GM18870 (cell line): ENCODE data around the gene RBM28.

ENCODE experiments used
- ATAC-seq: cut with Tn5 transposase; IDR thresholded peaks from one replicate; pipeline ENCODE4 v1.9.1; 2021; ENCODE audit warnings: moderate library complexity; ENCODE audit not compliant: unreplicated experiment

RBM28 gene

DNA sequence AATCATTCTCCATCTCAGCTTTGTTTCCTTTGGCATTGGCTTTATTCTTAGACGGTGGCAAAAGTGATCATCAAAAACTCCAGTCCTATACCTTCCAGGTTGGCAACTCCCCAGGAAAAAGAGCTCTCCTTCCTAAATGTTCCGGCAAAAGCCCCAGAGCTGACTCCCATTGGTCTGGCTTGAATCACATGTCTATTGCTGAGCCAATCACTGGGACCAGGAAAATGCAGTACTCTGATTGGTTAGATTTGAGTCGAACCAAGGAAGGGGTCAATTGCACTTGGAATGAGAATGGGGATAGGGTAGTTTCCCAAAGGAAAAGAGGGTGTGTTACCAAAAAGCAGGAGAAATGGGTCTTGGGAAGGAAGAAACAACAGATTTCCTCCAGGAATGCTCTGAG is 80.3 kb downstream of the RBM28 start:
- no peak for ATAC-seq

DNA sequence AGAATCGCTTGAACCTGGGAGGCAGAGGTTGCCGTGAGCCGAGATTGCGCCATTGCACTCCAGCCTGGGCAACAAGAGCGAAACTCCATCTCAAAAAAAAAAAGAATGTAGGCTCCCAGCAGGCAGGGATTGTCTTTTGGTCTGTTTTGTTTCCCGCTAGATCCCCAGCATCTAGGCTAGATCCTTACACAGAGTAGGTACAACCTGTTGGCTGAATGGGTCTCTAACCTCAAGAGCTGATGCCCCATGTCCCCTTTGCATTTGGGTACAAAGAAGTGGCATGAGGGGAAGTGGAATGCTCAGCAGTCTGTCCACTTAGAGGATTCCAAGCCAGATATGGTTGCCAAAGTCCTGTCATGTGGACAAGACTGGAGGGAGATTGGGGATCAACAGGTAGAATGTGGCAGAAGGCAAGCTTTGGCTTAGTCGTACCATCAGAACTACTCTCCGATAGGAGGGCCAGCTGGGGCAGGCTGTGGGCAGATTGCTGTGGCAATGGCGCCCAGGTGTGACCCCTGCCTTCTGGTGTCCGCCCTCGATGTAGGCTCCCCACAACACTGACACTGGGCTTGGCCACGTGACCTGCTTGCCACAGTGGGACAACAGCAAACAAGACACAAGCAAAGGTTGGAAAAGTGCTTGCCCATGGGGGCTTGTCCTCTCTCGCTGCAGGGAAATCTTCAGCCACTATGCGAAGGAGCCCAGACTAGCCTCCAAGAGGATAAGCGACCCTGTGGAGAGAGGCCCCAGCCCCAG is 81.3 kb downstream of the RBM28 start:
- no peak for ATAC-seq

DNA sequence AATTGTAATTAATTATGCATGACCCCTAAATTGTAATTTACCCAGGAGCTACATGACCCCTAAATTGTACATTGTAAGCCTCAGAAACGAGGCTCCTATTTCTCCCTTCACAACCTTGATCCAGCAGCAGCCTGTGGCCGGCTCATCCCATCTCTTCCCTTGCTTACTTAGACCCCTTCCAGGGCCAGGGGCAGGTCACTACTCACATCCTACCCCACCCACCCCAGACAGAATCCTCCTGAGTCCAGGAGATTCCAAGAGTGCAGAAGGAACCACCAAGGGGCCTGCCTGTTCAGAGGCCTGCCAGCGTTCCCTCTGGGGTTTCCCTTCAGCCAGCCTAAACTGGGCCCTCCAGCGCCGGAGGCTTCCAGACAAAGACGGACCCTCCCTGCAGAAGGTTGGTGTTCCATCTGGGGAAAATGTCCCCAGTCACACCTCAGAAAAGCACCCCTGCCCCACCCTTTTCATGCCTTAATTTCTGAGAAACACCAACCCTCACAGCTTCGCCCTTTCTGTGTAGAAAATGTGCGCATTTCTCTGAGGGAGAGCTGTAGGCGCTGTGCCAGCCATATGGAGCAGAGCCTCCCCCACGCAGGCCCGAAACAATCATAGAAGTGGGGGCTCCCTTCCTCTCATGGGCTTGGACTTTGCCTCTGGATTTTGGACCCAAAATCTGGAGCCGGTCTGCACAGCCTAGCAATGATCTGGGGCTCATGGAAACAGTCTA is 83.5 kb downstream of the RBM28 start:
- no peak for ATAC-seq

DNA sequence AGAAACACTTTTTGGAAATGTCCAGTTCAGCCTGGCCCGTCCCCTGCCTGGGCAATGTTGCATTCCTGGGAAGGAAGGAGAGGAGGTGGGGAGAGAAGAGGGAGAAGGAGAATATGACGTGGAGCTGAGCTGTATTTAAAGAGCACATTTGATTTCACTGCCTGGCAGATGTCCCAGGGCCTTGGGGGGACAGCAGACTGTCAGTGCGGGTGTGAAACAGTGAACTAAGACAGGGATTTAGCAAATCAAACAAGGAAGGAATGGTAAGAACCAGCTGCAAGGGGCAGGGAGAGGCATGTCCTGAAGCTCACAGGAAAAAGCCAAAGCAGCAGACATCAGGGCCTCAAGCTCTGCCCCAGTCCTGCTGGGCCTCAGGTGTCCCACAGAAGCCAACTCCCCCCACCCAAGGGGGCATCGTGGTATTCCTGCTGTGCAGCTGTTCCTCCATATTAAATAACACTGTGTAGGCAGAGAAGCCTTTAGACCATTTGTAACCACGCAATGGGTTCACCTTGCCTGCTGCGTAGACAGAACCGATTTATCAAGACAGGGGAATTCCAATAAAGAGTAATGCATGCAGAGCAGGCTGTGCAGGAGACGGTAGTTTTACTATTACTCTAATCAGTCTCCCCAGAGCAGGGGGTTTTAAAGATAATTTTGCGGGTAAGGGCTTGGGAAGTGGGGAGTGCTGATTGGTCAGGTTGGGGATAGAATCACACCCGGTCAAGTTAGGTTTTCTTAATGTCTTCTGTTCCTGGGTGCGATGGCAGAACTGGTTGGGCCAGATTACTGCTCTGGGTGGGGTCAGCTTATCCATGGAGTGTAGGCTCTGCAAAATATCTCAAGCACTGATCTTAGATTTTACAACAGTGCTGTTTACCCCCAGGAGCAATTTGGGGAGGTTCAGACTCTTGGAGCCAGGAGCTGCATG is 84.3 kb downstream of the RBM28 start:
- ATAC-seq: no peak

DNA sequence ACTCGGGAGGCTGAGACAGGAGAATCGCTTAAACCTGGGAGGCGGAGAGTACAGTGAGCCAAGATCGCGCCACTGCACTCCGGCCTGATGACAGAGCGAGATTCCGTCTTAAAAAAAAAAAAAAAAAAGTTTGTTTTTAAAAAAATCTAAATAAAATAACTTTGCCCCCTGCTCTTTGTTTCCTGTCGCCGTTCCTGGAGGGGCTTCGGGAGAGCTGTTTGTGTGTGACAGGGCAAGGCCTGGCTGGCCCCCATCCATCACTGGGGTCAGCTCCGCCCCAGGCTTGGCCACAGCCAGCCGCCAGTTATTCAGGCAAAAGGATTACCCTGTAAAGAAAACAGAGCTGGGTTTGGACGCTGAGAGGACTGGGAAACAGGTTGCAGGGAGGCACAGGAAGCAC is 86.2 kb downstream of the RBM28 start:
- ATAC-seq: no peak

DNA sequence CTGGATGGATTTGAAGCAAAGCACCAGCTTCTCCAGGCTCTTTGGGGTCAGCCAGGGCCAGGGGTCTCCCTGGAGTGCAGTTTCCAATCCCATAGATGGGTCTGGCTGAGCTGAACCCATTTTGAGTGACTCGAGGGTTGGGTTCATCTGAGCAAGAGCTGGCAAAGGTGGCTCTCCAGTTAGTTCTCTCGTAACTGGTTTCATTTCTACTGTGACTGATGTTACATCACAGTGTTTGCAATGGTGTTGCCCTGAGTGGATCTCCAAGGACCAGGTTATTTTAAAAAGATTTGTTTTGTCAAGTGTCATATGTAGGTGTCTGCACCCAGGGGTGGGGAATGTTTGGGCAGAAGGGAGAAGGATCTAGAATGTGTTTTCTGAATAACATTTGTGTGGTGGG is 88.4 kb downstream of the RBM28 start:
- no peak for ATAC-seq

DNA sequence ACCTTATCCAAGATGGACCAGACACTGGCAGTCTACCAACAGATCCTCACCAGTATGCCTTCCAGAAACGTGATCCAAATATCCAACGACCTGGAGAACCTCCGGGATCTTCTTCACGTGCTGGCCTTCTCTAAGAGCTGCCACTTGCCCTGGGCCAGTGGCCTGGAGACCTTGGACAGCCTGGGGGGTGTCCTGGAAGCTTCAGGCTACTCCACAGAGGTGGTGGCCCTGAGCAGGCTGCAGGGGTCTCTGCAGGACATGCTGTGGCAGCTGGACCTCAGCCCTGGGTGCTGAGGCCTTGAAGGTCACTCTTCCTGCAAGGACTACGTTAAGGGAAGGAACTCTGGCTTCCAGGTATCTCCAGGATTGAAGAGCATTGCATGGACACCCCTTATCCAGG is 89.2 kb downstream of the RBM28 start:
- ATAC-seq: no peak

DNA sequence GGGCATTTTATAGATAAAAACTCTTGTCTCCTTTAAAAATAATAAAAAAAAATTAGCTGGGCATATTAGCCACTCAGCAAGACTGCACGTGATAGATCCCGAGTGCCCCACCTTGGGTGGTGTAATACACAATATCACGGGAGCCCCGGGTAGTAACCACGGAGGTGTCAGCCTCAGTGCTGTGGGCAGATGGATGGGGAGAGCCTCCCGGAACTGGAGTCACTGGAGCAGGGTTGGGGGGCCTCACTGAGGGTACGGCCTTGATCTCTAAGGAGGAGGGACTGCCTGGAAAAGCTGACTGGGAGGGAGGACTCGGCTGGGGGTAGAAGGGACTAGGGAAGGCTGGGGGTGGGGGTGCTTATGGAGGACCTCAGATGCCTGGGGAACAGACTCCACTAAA is 90.0 kb downstream of the RBM28 start:
- ATAC-seq: no peak

DNA sequence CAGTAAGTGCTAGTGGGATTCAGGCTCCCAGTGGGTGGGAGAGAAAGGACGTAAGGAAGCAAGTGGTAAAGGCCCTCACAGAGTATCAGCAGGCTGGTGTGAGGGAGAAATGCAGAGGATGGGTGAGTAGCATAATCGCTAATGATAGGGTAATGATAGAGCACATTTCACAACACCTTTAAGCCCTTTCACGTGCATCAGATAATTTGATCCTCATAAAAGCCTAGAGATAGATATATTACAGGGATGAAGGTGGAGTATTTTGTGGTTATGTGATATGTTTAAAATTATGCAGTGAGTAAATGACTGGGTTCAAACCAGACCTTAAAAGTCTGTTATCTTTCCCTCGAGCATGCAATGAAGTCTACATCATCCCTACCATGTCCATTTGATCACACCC is 92.4 kb downstream of the RBM28 start:
- no peak for ATAC-seq
